HepG2 (cell line): ENCODE measurements around the gene TXNL4A. TPM values are rescaled to one million over a fixed set of nuclear protein-coding genes. Genes with fewer than 3 reads are reported as not detected.

ENCODE experiments used
- CREB1 ChIP-seq, 2 experiments: fragments of 450-650 bp in 1 of 2; IDR thresholded peaks; 2 replicates each; pipeline ENCODE4 v1.6.1; 2016 to 2017; ENCODE audit warnings: control low read depth in 1 of 2, mild to moderate bottlenecking in 1 of 2, missing compliant biosample characterization in 1 of 2, missing genetic modification characterization in 1 of 2
- DNMT3B ChIP-seq: conservative IDR thresholded peaks from 2 replicates; pipeline ENCODE4 v1.6.1; 2016; ENCODE audit warnings: missing biosample characterization, control low read depth
- HDAC2 ChIP-seq: sonication (generic); formaldehyde crosslinking; IDR thresholded peaks from 2 replicates; pipeline ENCODE4 v1.4.0; 2020; ENCODE audit warnings: missing genetic modification reagents
- HNRNPK ChIP-seq: fragments of 200-400 bp; formaldehyde crosslinking; IDR thresholded peaks from 2 replicates; pipeline ENCODE4 v1.6.1; 2018; ENCODE audit warnings: low read length, low read depth, moderate library complexity, mild to moderate bottlenecking; ENCODE audit not compliant: poor library complexity, severe bottlenecking
- MYC ChIP-seq: sonication (generic); formaldehyde crosslinking; IDR thresholded peaks from 2 replicates; pipeline ENCODE4 v1.9.0; 2021; ENCODE audit warnings: missing genetic modification reagents, borderline replicate concordance
- SIN3B ChIP-seq: fragments of 150-350 bp; IDR thresholded peaks from 2 replicates; pipeline ENCODE4 v1.6.1; 2014; ENCODE audit warnings: low read length
- TCF7L2 ChIP-seq: IDR thresholded peaks from 2 replicates; pipeline ENCODE4 v1.6.1; 2011; ENCODE audit warnings: mild to moderate bottlenecking, low read depth, low read length, moderate library complexity
- TOE1 ChIP-seq: sonication (generic); formaldehyde crosslinking; IDR thresholded peaks from 2 replicates; pipeline ENCODE4 v1.4.0; 2020; ENCODE audit warnings: mild to moderate bottlenecking, missing genetic modification reagents
- ZNF143 ChIP-seq: sonication (generic); formaldehyde crosslinking; IDR thresholded peaks from 2 replicates; pipeline ENCODE4 v1.4.0; 2020; ENCODE audit warnings: missing genetic modification reagents
- ZNF230 ChIP-seq: sonication (generic); formaldehyde crosslinking; IDR thresholded peaks from 2 replicates; pipeline ENCODE4 v1.4.0; 2020; ENCODE audit warnings: mild to moderate bottlenecking, missing genetic modification reagents
- ZNF232 ChIP-seq: sonication (generic); formaldehyde crosslinking; IDR thresholded peaks from 2 replicates; pipeline ENCODE4 v1.4.0; 2020; ENCODE audit warnings: missing genetic modification reagents, borderline replicate concordance
- ZNF317 ChIP-seq: sonication (generic); formaldehyde crosslinking; IDR thresholded peaks from 2 replicates; pipeline ENCODE4 v1.5.0; 2020; ENCODE audit warnings: mild to moderate bottlenecking, missing genetic modification reagents
- ZNF451 ChIP-seq: sonication (generic); formaldehyde crosslinking; IDR thresholded peaks from 2 replicates; pipeline ENCODE4 v1.5.0; 2020; ENCODE audit warnings: mild to moderate bottlenecking, missing genetic modification reagents
- ZNF598 ChIP-seq: sonication (generic); formaldehyde crosslinking; IDR thresholded peaks from 2 replicates; pipeline ENCODE4 v1.5.1; 2020; ENCODE audit warnings: mild to moderate bottlenecking, missing genetic modification reagents, borderline replicate concordance
- ZNF781 ChIP-seq: sonication (generic); formaldehyde crosslinking; IDR thresholded peaks from 2 replicates; pipeline ENCODE4 v1.5.1; 2020; ENCODE audit warnings: borderline replicate concordance, mild to moderate bottlenecking, missing genetic modification reagents; ENCODE audit errors: not compliant biosample characterization
- polyA plus RNA-seq, 8 experiments: library from polyadenylated mRNA; depleted of rRNA in 3 of 8; stranded (reverse) in 7 of 8; unstranded in 1 of 8; fragments of >200 nt; fragmentation: Illumina TruSeq in 4 of 8; extraction: Trizol in 4 of 8; gene quantifications; 2 replicates each; pipeline versions ENCODE4 v1.2.1 to v1.2.3, GENCODE V29; 2011 to 2016; ENCODE audit warnings: low read depth in 4 of 8, missing spikeins in 1 of 8, mixed read lengths in 1 of 8; ENCODE audit not compliant: insufficient read depth in 1 of 8
- total RNA-seq, 5 experiments: library from RNA; depleted of rRNA; stranded (reverse); fragments of >200 nt; fragmentation: Illumina TruSeq; extraction: Trizol; gene quantifications; 2 replicates each; pipeline ENCODE4 v1.2.3, GENCODE V29; 2016; ENCODE audit warnings: low read depth in 1 of 5
- TF ChIP-seq, protein P1 (sequence below): sonication (generic); formaldehyde crosslinking; conservative IDR thresholded peaks from 2 replicates; pipeline ENCODE4 v1.5.0; 2020; ENCODE audit warnings: missing genetic modification reagents
- TF ChIP-seq, protein P2 (sequence below): sonication (generic); formaldehyde crosslinking; IDR thresholded peaks from 2 replicates; pipeline ENCODE4 v1.4.0; 2020; ENCODE audit warnings: missing genetic modification reagents, mild to moderate bottlenecking, borderline replicate concordance
- TF ChIP-seq, protein P3 (sequence below): IDR thresholded peaks from 2 replicates; pipeline ENCODE4 v1.6.1; 2018; ENCODE audit warnings: missing genetic modification reagents, mild to moderate bottlenecking, missing compliant biosample characterization
- TF ChIP-seq, protein P4 (sequence below): sonication (generic); formaldehyde crosslinking; IDR thresholded peaks from 2 replicates; pipeline ENCODE4 v1.4.0; 2020; ENCODE audit warnings: mild to moderate bottlenecking, missing genetic modification reagents
- TF ChIP-seq, protein P5 (sequence below): sonication (generic); formaldehyde crosslinking; IDR thresholded peaks from 2 replicates; pipeline ENCODE4 v1.9.0; 2022; ENCODE audit warnings: missing genetic modification reagents, mild to moderate bottlenecking, borderline replicate concordance

The TXNL4A gene
- total and polyA plus RNA-seq, 2 of the 13 experiments (the other 11 are each of a cell fraction or from before 2014, with no cell fraction given): 172 to 202 TPM

DNA sequence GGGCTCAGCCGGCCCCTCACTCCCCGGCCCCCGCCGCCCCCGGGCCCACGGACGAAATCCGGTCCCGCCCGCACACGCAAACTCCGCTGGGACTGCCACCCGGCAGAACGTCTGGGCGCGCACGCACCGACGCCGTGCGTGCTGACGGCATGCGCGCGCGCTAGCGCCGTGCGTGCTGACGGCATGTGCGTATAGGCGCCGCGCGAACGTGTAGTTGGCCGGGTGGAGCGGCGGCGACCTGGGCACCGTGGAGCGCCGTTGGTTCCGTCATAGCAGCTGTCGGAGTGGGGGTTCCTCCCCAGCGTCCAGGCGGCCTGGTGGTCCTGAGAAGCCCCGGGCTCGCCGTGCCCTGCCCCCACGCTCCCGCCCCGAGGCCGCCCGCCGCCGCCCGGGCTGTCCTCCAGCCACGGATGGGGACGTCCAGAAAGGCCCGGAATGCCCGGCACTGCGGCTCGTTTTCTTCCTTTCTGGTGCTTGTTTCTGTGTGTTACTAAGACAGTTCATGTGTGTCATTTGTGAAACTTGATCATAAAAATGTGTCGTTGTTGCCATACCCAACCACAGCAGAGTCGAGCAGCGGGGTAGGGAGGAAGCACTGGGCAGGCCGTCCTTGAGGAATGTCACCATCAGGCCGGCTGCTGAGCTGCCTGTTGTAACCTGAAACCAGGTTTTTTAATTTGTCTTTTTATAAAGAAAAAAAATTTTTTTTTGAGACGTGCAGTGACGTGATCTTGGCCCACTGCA, at the start of gene TXNL4A (continued):
- TF ChIP-seq, protein P1, sequence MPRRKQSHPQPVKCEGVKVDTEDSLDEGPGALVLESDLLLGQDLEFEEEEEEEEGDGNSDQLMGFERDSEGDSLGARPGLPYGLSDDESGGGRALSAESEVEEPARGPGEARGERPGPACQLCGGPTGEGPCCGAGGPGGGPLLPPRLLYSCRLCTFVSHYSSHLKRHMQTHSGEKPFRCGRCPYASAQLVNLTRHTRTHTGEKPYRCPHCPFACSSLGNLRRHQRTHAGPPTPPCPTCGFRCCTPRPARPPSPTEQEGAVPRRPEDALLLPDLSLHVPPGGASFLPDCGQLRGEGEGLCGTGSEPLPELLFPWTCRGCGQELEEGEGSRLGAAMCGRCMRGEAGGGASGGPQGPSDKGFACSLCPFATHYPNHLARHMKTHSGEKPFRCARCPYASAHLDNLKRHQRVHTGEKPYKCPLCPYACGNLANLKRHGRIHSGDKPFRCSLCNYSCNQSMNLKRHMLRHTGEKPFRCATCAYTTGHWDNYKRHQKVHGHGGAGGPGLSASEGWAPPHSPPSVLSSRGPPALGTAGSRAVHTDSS (CRISPR knock-in tag): no peak
- TF ChIP-seq, protein P2, sequence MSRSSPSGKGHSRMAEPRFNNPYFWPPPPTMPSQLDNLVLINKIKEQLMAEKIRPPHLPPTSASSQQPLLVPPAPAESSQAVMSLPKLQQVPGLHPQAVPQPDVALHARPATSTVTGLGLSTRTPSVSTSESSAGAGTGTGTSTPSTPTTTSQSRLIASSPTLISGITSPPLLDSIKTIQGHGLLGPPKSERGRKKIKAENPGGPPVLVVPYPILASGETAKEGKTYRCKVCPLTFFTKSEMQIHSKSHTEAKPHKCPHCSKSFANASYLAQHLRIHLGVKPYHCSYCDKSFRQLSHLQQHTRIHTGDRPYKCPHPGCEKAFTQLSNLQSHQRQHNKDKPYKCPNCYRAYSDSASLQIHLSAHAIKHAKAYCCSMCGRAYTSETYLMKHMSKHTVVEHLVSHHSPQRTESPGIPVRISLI (CRISPR knock-in tag): no peak
- 0 out of 2 replicates have a peak, but pooled peaks have one; percentile 59 for TF ChIP-seq ZNF598 (CRISPR knock-in tag)
- no peak for TF ChIP-seq ZNF317
- TF ChIP-seq TOE1 (CRISPR knock-in tag): peak; percentile 35; the same call in 1 of the 2 replicates
- TF ChIP-seq ZNF232 (CRISPR knock-in tag): 0 out of 2 replicates have a peak, but pooled peaks have one; percentile 61
- TF ChIP-seq, protein P3, sequence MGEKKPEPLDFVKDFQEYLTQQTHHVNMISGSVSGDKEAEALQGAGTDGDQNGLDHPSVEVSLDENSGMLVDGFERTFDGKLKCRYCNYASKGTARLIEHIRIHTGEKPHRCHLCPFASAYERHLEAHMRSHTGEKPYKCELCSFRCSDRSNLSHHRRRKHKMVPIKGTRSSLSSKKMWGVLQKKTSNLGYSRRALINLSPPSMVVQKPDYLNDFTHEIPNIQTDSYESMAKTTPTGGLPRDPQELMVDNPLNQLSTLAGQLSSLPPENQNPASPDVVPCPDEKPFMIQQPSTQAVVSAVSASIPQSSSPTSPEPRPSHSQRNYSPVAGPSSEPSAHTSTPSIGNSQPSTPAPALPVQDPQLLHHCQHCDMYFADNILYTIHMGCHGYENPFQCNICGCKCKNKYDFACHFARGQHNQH (CRISPR knock-in tag): peak; percentile 58; the same call in 1 of the 2 replicates
- TF ChIP-seq HDAC2 (CRISPR knock-in tag): peak; percentile 49
- peak; percentile 61 for TF ChIP-seq ZNF143 (CRISPR knock-in tag)
- TF ChIP-seq ZNF451 (CRISPR knock-in tag): no peak
- TF ChIP-seq ZNF781 (CRISPR knock-in tag): no peak
- TF ChIP-seq, protein P4, sequence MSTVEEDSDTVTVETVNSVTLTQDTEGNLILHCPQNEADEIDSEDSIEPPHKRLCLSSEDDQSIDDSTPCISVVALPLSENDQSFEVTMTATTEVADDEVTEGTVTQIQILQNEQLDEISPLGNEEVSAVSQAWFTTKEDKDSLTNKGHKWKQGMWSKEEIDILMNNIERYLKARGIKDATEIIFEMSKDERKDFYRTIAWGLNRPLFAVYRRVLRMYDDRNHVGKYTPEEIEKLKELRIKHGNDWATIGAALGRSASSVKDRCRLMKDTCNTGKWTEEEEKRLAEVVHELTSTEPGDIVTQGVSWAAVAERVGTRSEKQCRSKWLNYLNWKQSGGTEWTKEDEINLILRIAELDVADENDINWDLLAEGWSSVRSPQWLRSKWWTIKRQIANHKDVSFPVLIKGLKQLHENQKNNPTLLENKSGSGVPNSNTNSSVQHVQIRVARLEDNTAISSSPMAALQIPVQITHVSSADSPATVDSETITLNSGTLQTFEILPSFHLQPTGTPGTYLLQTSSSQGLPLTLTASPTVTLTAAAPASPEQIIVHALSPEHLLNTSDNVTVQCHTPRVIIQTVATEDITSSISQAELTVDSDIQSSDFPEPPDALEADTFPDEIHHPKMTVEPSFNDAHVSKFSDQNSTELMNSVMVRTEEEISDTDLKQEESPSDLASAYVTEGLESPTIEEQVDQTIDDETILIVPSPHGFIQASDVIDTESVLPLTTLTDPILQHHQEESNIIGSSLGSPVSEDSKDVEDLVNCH: no peak
- peak; percentile 96 for TF ChIP-seq MYC (CRISPR knock-in tag)
- TF ChIP-seq SIN3B: no peak
- no peak for TF ChIP-seq DNMT3B (CRISPR knock-in tag)
- peak; percentile 41 for TF ChIP-seq HNRNPK
- TF ChIP-seq, protein P5, sequence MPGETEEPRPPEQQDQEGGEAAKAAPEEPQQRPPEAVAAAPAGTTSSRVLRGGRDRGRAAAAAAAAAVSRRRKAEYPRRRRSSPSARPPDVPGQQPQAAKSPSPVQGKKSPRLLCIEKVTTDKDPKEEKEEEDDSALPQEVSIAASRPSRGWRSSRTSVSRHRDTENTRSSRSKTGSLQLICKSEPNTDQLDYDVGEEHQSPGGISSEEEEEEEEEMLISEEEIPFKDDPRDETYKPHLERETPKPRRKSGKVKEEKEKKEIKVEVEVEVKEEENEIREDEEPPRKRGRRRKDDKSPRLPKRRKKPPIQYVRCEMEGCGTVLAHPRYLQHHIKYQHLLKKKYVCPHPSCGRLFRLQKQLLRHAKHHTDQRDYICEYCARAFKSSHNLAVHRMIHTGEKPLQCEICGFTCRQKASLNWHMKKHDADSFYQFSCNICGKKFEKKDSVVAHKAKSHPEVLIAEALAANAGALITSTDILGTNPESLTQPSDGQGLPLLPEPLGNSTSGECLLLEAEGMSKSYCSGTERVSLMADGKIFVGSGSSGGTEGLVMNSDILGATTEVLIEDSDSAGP (CRISPR knock-in tag): peak; percentile 83; the same call in 1 of the 2 replicates
- no peak for TF ChIP-seq TCF7L2
- TF ChIP-seq CREB1 (IDR thresholded peaks at IDR 0.05): peak; percentile 84
- no peak for TF ChIP-seq CREB1 (CRISPR knock-in tag; IDR thresholded peaks at IDR 0.05)
- peak; percentile 82 for TF ChIP-seq ZNF230 (CRISPR knock-in tag)
